ENCODE measurements around the gene CALML6. TPM values are rescaled to one million over a fixed set of nuclear protein-coding genes. Genes with fewer than 3 reads are reported as not detected.
"Not testable (repeated sequence)": the region's sequence is repeated elsewhere in the genome, so short reads cannot be mapped to it uniquely, and the experiment has no call there.

CALML6 gene
- total and polyA plus RNA-seq, 2 of the 8 experiments (the other 6 are each of a cell fraction or from before 2014, with no cell fraction given): 0.54 to 1.3 TPM

DNA sequence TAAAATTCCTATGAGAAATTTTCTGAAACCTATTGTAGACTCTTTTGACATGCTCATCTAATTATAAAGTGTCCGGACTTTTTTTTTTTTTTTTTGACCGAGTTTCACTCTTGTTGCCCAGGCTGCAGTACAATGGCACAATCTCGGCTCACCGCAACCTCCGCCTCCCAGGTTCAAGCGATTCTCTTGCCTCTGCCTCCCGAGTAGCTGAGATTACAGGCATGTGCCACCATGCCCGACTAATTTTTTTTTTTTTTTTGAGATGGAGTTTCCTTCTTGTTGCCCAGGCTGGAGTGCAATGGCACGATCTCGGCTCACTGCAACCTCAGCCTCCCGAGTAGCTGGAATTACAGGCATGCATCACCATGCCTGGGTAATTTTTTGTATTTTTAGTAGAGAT, 31.2 kb upstream of the CALML6 start:
- POLR2A ChIA-PET (ENCODE audit: partially characterized antibody): interaction anchor here (1.0 to 5.1 kb wide), 9 partner anchors 8 to 107 kb away, joined by 3 to 33 read pairs (median 3); partner anchors contain the start of gene CALML6
- FAIRE-seq: not testable (repeated sequence)

More for the DNA sequence above, 31.2 kb upstream of the CALML6 start:
- peaks cover 71 to 98% of the 10 kb centered on the region in 2 experiments for H3K79me2 ChIP-seq (ENCODE audit: control insufficient read depth in 1 of 2, insufficient read depth in 2 of 2, low read length in 2 of 2)
- H2AFZ ChIP-seq (ENCODE audit: low read length); H3K18ac ChIP-seq (ENCODE audit: extremely low read depth, low read length); H3K4ac ChIP-seq (replicated peaks; ENCODE audit: insufficient read length, low read depth, low read length); H2BK15ac ChIP-seq (ENCODE audit: low read length); H2AK5ac ChIP-seq (ENCODE audit: low read depth, low read length); H3K27me3 ChIP-seq (replicated peaks in 1 of 4; ENCODE audit: control insufficient read depth in 3 of 4, extremely low read depth in 1 of 4, insufficient read depth in 3 of 4, low read length in 3 of 4); H4K91ac ChIP-seq (replicated peaks; ENCODE audit: insufficient read length, low read length); H3K9ac ChIP-seq (replicated peaks in 1 of 4; ENCODE audit: extremely low read depth in 1 of 4, low read depth in 3 of 4, low read length in 3 of 4); H4K8ac ChIP-seq (ENCODE audit: extremely low read depth, insufficient read depth, low read length); H2BK5ac ChIP-seq (ENCODE audit: low read depth, low read length); H3K9me3 ChIP-seq (ENCODE audit: insufficient read depth in 2 of 2, low read depth in 1 of 2, low read length in 1 of 2); H2BK20ac ChIP-seq (ENCODE audit: low read length); H3K23ac ChIP-seq (ENCODE audit: insufficient read length); H2BK12ac ChIP-seq (ENCODE audit: low read depth, low read length); H3K4me2 ChIP-seq (ENCODE audit: insufficient read depth in 1 of 2, low read depth in 2 of 2, low read length in 2 of 2); H3K56ac ChIP-seq (replicated peaks; ENCODE audit: insufficient read length, low read depth, low read length); H3K36me3 ChIP-seq (ENCODE audit: control insufficient read depth in 2 of 4, insufficient read depth in 4 of 4, low read length in 3 of 4); H3K4me3 ChIP-seq (ENCODE audit: extremely low read depth in 1 of 4, insufficient read depth in 2 of 4, low read depth in 3 of 4, low read length in 4 of 4); H3K23me2 ChIP-seq (ENCODE audit: low read depth, low read length); H3K14ac ChIP-seq (ENCODE audit: insufficient read length); H3K4me1 ChIP-seq (replicated peaks in 1 of 4; ENCODE audit: control insufficient read depth in 3 of 4, insufficient read depth in 4 of 4, low read length in 3 of 4); DNase-seq (ENCODE audit: low read depth in 1 of 2, low spot score in 2 of 2); H2BK120ac ChIP-seq (replicated peaks; ENCODE audit: low read depth, low read length); H4K5ac ChIP-seq (ENCODE audit: insufficient read length, low read depth, low read length); H3K27ac ChIP-seq (ENCODE audit: low read depth, low read length): not testable (repeated sequence)
- H4K20me1 ChIP-seq (replicated peaks in 1 of 2; ENCODE audit: control insufficient read depth in 1 of 2, insufficient read depth in 2 of 2, low read length in 2 of 2): peaks cover 29 to 33% of the 10 kb centered on the region in 2 experiments
- H3K79me1 ChIP-seq (ENCODE audit: low read depth, low read length): peaks cover 12% of the 10 kb centered on the region
- CTCF ChIA-PET (ENCODE audit: partially characterized antibody): interaction anchor here (0.7 to 4.6 kb wide), 5 partner anchors 11 to 327 kb away, joined by 3 to 26 read pairs (median 5); no protein-coding TSS in a partner anchor
- WGBS, 2 experiments (ENCODE audit: extremely low coverage in 1 of 2, insufficient coverage in 1 of 2, insufficient read length in 1 of 2, insufficient replicate concordance in 2 of 2, low coverage in 1 of 2, low lambda C conversion rate in 2 of 2, missing lambda C conversion rate in 1 of 2): 88% methylated on average over 10 of the region's 11 CpGs; no CpG with 5 or more reads in 1 of the 2 experiments
